NCI-H187 treated with DMSO at 0.1 percent for 48 hours (cell line): ENCODE data around the gene B4GALNT1.
"Not testable (repeated sequence)": the region's sequence is repeated elsewhere in the genome, so short reads cannot be mapped to it uniquely, and the experiment has no call there.

Experiments
- DNase-seq: peaks from one replicate; lab custom pipeline; 2025; lab: John Stamatoyannopoulos, UW

B4GALNT1 gene

DNA sequence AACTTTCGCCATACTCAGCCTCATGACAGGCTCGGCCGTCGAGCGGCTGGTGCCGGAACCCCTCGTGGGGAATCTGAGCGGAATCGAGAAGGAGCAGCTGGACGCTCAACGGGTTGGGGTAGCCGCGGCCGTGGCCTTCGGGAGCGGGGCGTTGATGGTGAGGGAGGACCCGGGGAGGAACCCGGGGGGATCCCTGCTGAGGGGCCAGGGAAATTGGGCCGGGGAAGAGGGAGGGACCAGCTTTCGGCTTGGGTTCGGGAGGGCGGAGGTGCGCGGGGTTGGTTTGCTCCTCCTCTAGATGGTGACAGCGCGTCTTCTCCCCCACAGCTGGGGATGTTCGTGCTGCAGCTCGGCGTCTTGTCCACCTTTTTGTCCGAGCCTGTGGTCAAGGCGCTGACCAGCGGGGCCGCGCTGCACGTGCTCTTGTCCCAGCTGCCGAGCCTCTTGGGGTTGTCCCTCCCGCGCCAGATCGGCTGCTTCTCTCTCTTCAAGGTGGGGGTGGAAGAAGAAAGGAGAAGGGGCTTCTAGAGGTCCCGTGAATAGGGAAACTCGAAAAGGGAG lies 12.0 kb downstream of the B4GALNT1 start:
- DNase-seq: no peak

GRCh38 chr12:57620245-57620935 lies 12.6 kb downstream of the B4GALNT1 start:
- no peak for DNase-seq

DNA sequence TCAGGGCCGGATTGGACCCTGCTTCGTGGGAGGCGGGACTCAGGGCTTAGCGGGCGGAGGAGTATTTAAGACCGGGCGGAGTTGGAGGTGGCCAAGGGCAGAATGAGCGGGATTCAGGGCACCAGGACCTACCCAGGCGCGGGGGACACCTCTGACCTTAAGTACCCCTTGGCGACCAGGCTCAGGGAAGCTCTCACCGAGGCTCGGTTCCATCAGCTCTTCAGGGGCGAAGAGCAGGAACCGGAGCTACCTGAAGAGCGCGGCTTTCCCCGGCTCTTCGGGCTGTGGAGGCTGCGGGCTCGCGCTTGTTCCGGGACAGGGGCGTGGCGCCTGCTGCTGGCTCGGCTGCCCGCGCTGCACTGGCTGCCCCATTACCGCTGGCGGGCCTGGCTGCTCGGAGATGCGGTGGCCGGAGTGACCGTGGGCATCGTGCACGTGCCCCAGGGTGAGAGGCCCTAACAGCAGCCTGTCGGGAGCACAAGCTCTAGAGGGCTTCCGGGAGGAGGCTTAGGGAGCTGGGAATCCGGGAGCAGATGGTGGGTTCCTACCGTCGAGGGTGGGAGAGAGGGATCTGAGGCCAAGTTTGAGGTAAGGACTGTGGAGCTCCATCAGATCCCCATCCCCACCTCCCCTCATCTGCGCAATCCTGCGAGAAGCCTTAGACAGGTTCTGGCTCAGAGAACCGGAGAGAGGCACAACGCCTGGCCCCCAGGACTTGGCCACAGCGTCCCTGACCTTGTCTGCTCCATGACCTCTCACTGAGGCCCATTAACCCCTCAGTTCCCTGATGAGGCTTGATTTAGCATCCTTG lies 13.4 kb downstream of the B4GALNT1 start:
- DNase-seq: no peak

- no peak for DNase-seq
Measured at GRCh38 chr12:57618966-57619433, 14.0 kb downstream of the B4GALNT1 start.

DNA sequence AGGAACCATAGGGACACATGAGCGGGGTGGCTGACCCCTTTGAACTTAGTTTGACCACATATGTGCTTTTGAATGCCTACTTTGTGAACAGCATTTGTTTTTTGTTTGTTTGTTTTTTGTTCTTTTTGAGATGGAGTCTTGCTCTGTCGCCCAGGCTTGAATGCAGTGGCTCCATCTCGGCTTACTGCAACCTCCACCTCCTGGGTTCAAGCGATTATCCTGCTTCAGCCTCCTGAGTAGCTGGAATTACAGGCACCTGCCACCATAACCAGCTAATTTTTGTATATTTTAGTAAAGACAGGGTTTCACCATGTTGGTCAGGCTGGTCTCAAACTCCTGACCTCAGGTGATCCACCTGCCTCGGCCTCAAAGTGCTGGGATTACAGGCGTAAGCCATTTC lies 14.6 kb downstream of the B4GALNT1 start:
- not testable (repeated sequence) for DNase-seq

- no peak for DNase-seq
Measured at GRCh38 chr12:57617942-57618341, 15.1 kb downstream of the B4GALNT1 start.

DNA sequence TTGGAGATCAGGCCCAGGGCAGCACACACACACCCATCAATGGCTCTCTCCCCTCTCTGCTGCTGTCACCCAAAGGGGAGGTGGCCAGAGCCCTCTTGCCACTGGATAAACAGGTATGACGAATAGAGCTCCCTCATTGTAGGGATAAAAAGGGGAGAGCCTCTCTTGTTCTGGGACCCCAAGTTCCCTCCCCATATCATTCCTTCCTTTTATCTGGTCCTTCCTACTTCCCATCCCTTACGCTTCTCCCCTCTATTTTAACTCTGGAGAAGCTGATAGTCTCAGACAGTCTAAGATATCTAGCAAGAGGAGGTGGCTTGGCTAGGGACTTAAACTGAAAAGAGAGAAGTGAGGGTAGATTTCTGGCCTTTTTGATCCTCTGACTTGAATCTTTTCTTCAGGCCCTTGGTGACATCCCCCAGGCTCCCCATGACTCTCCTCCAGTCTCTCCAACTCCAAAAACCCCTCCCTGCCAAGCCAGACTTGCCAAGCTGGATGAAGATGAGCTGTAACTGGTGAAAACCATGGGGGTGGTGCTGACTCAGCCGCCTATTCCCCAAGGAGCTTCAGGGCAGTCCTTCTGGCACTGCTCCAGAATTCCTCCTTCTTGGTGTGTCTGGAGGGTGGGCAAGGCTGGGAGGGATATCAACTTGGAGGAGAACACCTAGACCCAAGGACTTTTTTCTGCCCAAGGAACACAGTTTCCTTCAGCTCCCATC lies 16.5 kb downstream of the B4GALNT1 start:
- DNase-seq: no peak

GRCh38 chr12:57615637-57616036 lies 17.4 kb downstream of the B4GALNT1 start:
- no peak for DNase-seq

- DNase-seq: no peak
Measured at GRCh38 chr12:57614948-57615500, 18.0 kb downstream of the B4GALNT1 start.

- no peak for DNase-seq
Measured at GRCh38 chr12:57614178-57614947, 18.6 kb downstream of the B4GALNT1 start.

- DNase-seq: no peak
Measured at GRCh38 chr12:57613427-57614109, 19.4 kb downstream of the B4GALNT1 start.

DNA sequence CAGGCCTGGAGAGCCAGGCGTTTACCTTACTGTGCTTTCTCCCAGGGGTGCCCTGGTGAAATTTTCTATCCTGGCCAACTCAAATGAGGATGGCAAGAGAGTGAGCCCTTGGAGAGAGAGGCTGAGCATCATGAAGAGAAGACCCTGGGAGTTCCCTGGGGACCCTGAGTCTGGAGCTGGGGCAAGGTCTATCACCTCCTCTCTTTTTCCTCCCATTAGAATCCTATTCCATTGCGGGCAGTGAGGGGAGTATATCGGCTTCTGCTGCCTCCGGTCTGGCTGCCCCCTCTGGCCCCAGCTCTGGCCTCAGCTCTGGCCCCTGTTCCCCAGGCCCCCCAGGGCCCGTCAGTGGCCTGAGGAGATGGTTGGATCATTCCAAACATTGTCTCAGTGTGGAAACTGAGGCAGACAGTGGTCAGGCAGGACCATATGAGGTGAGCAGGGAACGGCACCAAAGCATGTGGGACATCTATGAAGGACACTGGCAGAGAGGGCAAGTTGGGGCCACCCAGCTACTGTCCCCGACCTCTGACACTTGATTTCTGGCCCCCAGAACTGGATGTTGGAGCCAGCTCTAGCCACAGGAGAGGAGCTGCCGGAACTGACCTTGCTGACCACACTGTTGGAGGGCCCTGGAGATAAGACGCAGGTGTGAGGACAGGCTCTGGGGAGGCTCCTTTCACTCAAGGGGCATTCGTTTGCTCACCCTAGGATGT lies 20.1 kb downstream of the B4GALNT1 start:
- no peak for DNase-seq

GRCh38 chr12:57611827-57612710 lies 20.9 kb downstream of the B4GALNT1 start:
- no peak for DNase-seq

- DNase-seq: no peak
Measured at GRCh38 chr12:57611108-57611826, 21.7 kb downstream of the B4GALNT1 start, which contains the start of gene ARHGEF25. Gene ARHGEF25, plus strand, starts transcription at chr12:57611435. Its CDS starts 460 bp downstream, at chr12:57611895.

DNA sequence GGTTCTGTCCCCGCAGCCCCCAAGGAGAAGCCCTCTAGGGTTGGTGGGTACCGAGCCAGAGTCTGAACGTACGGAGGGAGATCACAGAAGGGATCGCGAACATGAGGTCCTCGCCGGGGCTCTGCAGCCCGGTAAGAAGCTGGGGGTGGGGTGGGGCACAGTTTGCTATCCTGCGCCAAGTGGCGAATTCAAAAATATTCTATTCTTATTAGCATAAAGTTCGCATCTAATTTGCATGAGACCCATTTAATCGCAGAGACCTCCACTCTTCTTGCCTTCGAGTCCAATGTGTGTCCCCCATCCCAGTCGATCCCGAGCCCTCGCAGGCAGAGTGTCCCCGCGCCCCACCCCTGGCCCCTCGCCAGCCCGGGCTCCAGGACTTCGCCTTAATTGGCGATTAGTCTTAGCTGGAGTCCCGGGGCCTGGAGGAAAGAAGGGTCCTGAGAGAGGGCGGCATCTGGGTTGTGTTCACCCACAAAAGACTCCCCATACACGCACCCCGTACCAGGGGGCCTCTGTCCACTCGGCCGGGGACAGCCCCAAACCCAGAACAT lies 22.4 kb downstream of the B4GALNT1 start:
- DNase-seq: no peak

DNA sequence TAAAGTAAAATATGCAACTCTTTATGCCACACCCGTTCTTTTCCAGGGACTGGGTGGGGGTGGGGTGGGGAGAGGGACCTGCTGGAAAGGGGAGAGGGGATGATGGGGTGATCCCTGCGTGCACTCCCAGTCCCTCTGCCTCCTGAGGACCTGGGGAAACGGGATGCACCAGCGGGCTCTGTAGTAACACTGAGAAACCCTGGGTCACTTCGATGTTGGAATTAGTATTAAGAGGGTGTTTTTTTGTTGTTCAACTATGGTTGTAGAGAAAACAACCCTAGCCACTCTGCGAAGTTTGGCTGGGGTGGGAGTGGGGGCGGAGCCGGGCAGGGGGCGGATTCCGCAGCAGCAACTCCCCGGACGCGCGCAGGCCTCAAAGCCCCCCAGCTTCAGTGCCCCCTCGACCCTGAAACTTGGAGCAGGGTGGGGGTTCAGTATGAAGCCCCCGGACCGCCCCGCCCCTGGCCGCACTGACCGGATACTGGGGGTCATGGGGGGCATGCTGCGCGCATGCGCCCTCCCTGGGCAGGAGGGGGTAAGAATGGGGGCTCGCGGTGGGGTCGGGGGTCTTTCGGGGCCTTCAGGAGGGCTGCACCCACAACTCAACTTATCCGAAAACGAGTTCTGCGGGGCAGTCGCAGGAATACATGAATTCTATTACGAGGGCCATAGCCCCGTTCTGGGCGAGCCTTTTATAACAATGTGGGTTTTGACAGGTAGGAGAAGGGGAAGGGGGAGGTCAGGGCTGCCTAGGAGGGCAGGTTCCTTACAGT lies 23.0 kb downstream of the B4GALNT1 start:
- DNase-seq: no peak
